Measurements from ENCODE around the gene SLC19A1.
"Not testable (repeated sequence)": the region's sequence is repeated elsewhere in the genome, so short reads cannot be mapped to it uniquely, and the experiment has no call there.

SLC19A1 gene

DNA sequence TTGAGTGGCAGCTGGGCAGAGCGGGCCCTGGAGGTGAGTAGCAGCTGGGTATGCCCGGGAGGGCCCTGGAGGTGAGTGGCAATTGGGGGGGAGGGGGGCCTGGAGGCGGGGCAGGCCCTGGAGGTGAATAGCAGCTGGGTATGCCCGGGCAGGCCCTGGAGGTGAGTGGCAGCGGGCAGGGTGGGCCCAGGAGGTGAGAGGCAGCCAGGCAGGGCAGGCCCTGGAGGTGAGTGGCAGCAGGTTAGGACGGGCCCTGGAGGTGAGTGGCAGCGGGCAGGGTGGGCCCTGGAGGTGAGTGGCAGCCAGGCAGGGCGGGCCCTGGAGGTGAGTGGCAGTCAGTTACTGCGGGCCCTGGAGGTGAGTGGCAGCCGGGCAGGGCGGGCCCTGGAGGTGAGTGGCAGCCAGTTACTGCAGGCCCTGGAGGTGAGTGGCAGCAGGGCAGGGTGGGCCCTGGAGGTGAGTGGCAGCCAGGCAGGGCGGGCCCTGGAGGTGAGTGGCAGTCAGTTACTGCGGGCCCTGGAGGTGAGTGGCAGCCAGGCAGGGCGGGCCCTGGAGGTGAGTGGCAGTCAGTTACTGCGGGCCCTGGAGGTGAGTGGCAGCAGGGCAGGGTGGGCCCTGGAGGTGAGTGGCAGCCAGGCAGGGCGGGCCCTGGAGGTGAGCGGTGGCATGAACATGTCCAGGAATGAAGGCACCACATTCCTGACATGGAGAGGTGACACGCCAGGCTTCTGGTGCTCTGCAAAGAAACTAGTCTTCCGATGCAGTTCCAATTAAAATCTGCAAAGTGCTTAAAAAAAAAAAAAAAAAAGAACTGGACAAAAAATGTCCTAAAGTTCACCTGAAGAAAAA, 14.9 kb downstream of the SLC19A1 start:
- peak; percentile 83 for DNase-seq
- not testable (repeated sequence) for H3K27me3 ChIP-seq (ENCODE audit: insufficient read depth, low read length, poor library complexity); H3K4me2 ChIP-seq (ENCODE audit: low read length); H3K79me1 ChIP-seq (ENCODE audit: low read length); H2BK5ac ChIP-seq (ENCODE audit: low read length); H3K9ac ChIP-seq (ENCODE audit: low read length); H3K23ac ChIP-seq (ENCODE audit: low read length); H2BK120ac ChIP-seq (ENCODE audit: low read depth, low read length); H3K4ac ChIP-seq (ENCODE audit: low read depth, low read length); H3K36me3 ChIP-seq (ENCODE audit: control insufficient read depth, insufficient read depth, low read length); H3K79me2 ChIP-seq (ENCODE audit: control insufficient read depth, insufficient read depth, low read length); H3K56ac ChIP-seq (ENCODE audit: low read length); H3K27ac ChIP-seq (ENCODE audit: low read depth, low read length); H2BK15ac ChIP-seq (replicated peaks; ENCODE audit: low read depth); H3K18ac ChIP-seq (ENCODE audit: low read length); H2AK5ac ChIP-seq (ENCODE audit: low read length); H3K4me1 ChIP-seq (ENCODE audit: control insufficient read depth, low read depth, low read length); H4K8ac ChIP-seq (ENCODE audit: low read depth, low read length); H3K4me3 ChIP-seq (ENCODE audit: low read length); H4K5ac ChIP-seq (ENCODE audit: low read length)
- no CpG with 5 or more reads among the region's 19 CpGs for WGBS (ENCODE audit: extremely low coverage, insufficient coverage, low lambda C conversion rate)

- no peak overlapping the region for H3K4me3 ChIP-seq (ENCODE audit: low read length)
- no peak overlapping the region for H4K8ac ChIP-seq (ENCODE audit: low read depth, low read length)
- no peak overlapping the region for H3K4ac ChIP-seq (ENCODE audit: low read depth, low read length)
- no peak overlapping the region for H3K56ac ChIP-seq (ENCODE audit: low read length)
- H2BK15ac ChIP-seq (replicated peaks; ENCODE audit: low read depth): no peak overlapping the region
- peaks cover 2% of the 10 kb centered on the region for H3K79me1 ChIP-seq (ENCODE audit: low read length)
- no peak overlapping the region for H3K18ac ChIP-seq (ENCODE audit: low read length)
- no peak overlapping the region for H3K23ac ChIP-seq (ENCODE audit: low read length)
- no CpG with 5 or more reads among the region's 11 CpGs for WGBS (ENCODE audit: extremely low coverage, insufficient coverage, low lambda C conversion rate)
- H2BK120ac ChIP-seq (ENCODE audit: low read depth, low read length): no peak overlapping the region
- H3K36me3 ChIP-seq (ENCODE audit: control insufficient read depth, insufficient read depth, low read length): peaks cover 9% of the 10 kb centered on the region
- no peak overlapping the region for H2AK5ac ChIP-seq (ENCODE audit: low read length)
- H2BK5ac ChIP-seq (ENCODE audit: low read length): no peak overlapping the region
- H3K27me3 ChIP-seq (ENCODE audit: insufficient read depth, low read length, poor library complexity): no peaks in the 10 kb centered on the region
- H3K27ac ChIP-seq (ENCODE audit: low read depth, low read length): no peak overlapping the region
- no peaks in the 10 kb centered on the region for H3K4me1 ChIP-seq (ENCODE audit: control insufficient read depth, low read depth, low read length)
- H3K9ac ChIP-seq (ENCODE audit: low read length): no peak overlapping the region
- DNase-seq: no peak
- H3K4me2 ChIP-seq (ENCODE audit: low read length): no peak overlapping the region
- H4K5ac ChIP-seq (ENCODE audit: low read length): no peak overlapping the region
- H3K79me2 ChIP-seq (ENCODE audit: control insufficient read depth, insufficient read depth, low read length): no peaks in the 10 kb centered on the region
Observed at GRCh38 chr21:45525910-45526306, 16.3 kb downstream of the SLC19A1 start.

GRCh38 chr21:45525153-45525909, 16.9 kb downstream of the SLC19A1 start:
- H3K4me3 ChIP-seq (ENCODE audit: low read length): no peak overlapping the region
- H3K4ac ChIP-seq (ENCODE audit: low read depth, low read length): no peak overlapping the region
- no CpG with 5 or more reads among the region's 29 CpGs for WGBS (ENCODE audit: extremely low coverage, insufficient coverage, low lambda C conversion rate)

DNA sequence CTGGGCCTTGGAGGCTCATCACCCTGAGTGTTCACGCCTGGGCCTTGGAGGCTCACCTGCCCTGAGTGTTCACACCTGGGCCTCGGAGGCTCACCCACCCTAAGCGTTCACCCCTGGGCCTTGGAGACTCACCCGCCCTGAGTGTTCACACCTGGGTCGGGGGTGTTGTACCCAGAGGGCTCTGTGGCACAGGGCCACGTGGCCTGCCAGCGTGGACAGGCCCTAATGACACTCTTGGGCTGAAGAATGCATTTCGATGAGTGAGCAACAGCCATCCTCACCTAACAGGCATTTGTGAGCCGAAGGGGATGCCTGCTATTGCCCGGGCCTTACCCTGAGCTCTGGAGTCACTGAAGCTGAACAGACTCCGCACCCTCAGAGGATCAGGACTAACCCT, 17.5 kb downstream of the SLC19A1 start:
- H3K4me3 ChIP-seq (ENCODE audit: low read length): no peak overlapping the region
- DNase-seq: no peak
- peaks cover 4% of the 10 kb centered on the region for H3K36me3 ChIP-seq (ENCODE audit: control insufficient read depth, insufficient read depth, low read length)
- no peak overlapping the region for H4K8ac ChIP-seq (ENCODE audit: low read depth, low read length)
- no peak overlapping the region for H3K9ac ChIP-seq (ENCODE audit: low read length)
- no peak overlapping the region for H3K56ac ChIP-seq (ENCODE audit: low read length)
- H3K4me1 ChIP-seq (ENCODE audit: control insufficient read depth, low read depth, low read length): no peaks in the 10 kb centered on the region
- H3K27me3 ChIP-seq (ENCODE audit: insufficient read depth, low read length, poor library complexity): no peaks in the 10 kb centered on the region
- H3K27ac ChIP-seq (ENCODE audit: low read depth, low read length): no peak overlapping the region
- no peak overlapping the region for H3K18ac ChIP-seq (ENCODE audit: low read length)
- no peaks in the 10 kb centered on the region for H3K79me2 ChIP-seq (ENCODE audit: control insufficient read depth, insufficient read depth, low read length)
- no peak overlapping the region for H2AK5ac ChIP-seq (ENCODE audit: low read length)
- WGBS (ENCODE audit: extremely low coverage, insufficient coverage, low lambda C conversion rate): no CpG with 5 or more reads among the region's 11 CpGs
- no peak overlapping the region for H2BK120ac ChIP-seq (ENCODE audit: low read depth, low read length)
- H4K5ac ChIP-seq (ENCODE audit: low read length): no peak overlapping the region
- H3K23ac ChIP-seq (ENCODE audit: low read length): no peak overlapping the region
- no peak overlapping the region for H3K4ac ChIP-seq (ENCODE audit: low read depth, low read length)
- no peaks in the 10 kb centered on the region for H3K79me1 ChIP-seq (ENCODE audit: low read length)
- H2BK15ac ChIP-seq (replicated peaks; ENCODE audit: low read depth): no peak overlapping the region
- H2BK5ac ChIP-seq (ENCODE audit: low read length): no peak overlapping the region
- no peak overlapping the region for H3K4me2 ChIP-seq (ENCODE audit: low read length)

More at GRCh38 chr21:45525153-45525909, 16.9 kb downstream of the SLC19A1 start:
- no peak overlapping the region for H3K4me2 ChIP-seq (ENCODE audit: low read length)
- peaks cover 9% of the 10 kb centered on the region for H3K36me3 ChIP-seq (ENCODE audit: control insufficient read depth, insufficient read depth, low read length)
- no peak overlapping the region for H2AK5ac ChIP-seq (ENCODE audit: low read length)
- no peak overlapping the region for H3K9ac ChIP-seq (ENCODE audit: low read length)
- DNase-seq: no peak
- H3K27ac ChIP-seq (ENCODE audit: low read depth, low read length): no peak overlapping the region
- no peak overlapping the region for H3K18ac ChIP-seq (ENCODE audit: low read length)
- H3K79me2 ChIP-seq (ENCODE audit: control insufficient read depth, insufficient read depth, low read length): no peaks in the 10 kb centered on the region
- H3K27me3 ChIP-seq (ENCODE audit: insufficient read depth, low read length, poor library complexity): no peaks in the 10 kb centered on the region
- H2BK120ac ChIP-seq (ENCODE audit: low read depth, low read length): no peak overlapping the region
- H2BK15ac ChIP-seq (replicated peaks; ENCODE audit: low read depth): no peak overlapping the region
- no peak overlapping the region for H4K5ac ChIP-seq (ENCODE audit: low read length)
- no peak overlapping the region for H2BK5ac ChIP-seq (ENCODE audit: low read length)
- H3K4me1 ChIP-seq (ENCODE audit: control insufficient read depth, low read depth, low read length): no peaks in the 10 kb centered on the region
- H4K8ac ChIP-seq (ENCODE audit: low read depth, low read length): no peak overlapping the region
- H3K79me1 ChIP-seq (ENCODE audit: low read length): peaks cover 2% of the 10 kb centered on the region
- no peak overlapping the region for H3K23ac ChIP-seq (ENCODE audit: low read length)
- H3K56ac ChIP-seq (ENCODE audit: low read length): no peak overlapping the region

- Histone ChIP-seq H3K4me3 (ENCODE audit: low read length) (no peak overlapping the region), H4K5ac (ENCODE audit: low read length) (no peak overlapping the region), H3K18ac (ENCODE audit: low read length) (no peak overlapping the region), H3K79me1 (ENCODE audit: low read length) (no peaks in the 10 kb centered on the region), H3K27ac (ENCODE audit: low read depth, low read length) (no peak overlapping the region), H2BK120ac (ENCODE audit: low read depth, low read length) (no peak overlapping the region), H3K27me3 (ENCODE audit: insufficient read depth, low read length, poor library complexity) (no peaks in the 10 kb centered on the region), H4K8ac (ENCODE audit: low read depth, low read length) (no peak overlapping the region), H2BK5ac (ENCODE audit: low read length) (no peak overlapping the region), H3K9ac (ENCODE audit: low read length) (no peak overlapping the region), H3K36me3 (ENCODE audit: control insufficient read depth, insufficient read depth, low read length) (peaks cover 2% of the 10 kb centered on the region), H3K4ac (ENCODE audit: low read depth, low read length) (no peak overlapping the region), H3K4me1 (ENCODE audit: control insufficient read depth, low read depth, low read length) (no peaks in the 10 kb centered on the region), H3K4me2 (ENCODE audit: low read length) (no peak overlapping the region), H2AK5ac (ENCODE audit: low read length) (no peak overlapping the region), H3K79me2 (ENCODE audit: control insufficient read depth, insufficient read depth, low read length) (no peaks in the 10 kb centered on the region), H3K56ac (ENCODE audit: low read length) (no peak overlapping the region), H2BK15ac (replicated peaks; ENCODE audit: low read depth) (no peak overlapping the region), H3K23ac (ENCODE audit: low read length) (no peak overlapping the region)
- DNase-seq: no peak
- WGBS (ENCODE audit: extremely low coverage, insufficient coverage, low lambda C conversion rate): no CpG with 5 or more reads among the region's 16 CpGs
Observed at GRCh38 chr21:45523411-45524101, 18.7 kb downstream of the SLC19A1 start.
